ENCODE data around the gene TCERG1L. TPM values are rescaled to one million over a fixed set of nuclear protein-coding genes. Genes with fewer than 3 reads are reported as not detected.
A peak's percentile ranks its signal among the peaks of the same experiment; 100 is the strongest.

Gene TCERG1L
- total RNA-seq, 1 donor from 2014 or later: 3.5 TPM

GRCh38 chr10:131310142-131310541, 1.4 kb downstream of the TCERG1L start:
- Mint-ChIP-seq H3K9me3 (ENCODE audit: unreplicated experiment) (peaks cover 2% of the 10 kb centered on the region), H3K27me3 (ENCODE audit: low read depth, unreplicated experiment) (no peaks in the 10 kb centered on the region), H3K4me3 (ENCODE audit: unreplicated experiment) (peak overlapping the region; percentile 74), H3K36me3 (ENCODE audit: low read depth, unreplicated experiment) (no peaks in the 10 kb centered on the region), H3K4me1 (ENCODE audit: low read depth, unreplicated experiment) (no peaks in the 10 kb centered on the region), H3K27ac (ENCODE audit: unreplicated experiment) (no peak overlapping the region)
- H3K79me2 ChIP-seq (ENCODE audit: insufficient read depth, low read length): no peaks in the 10 kb centered on the region
- H3K9ac ChIP-seq (ENCODE audit: low read length): no peak overlapping the region
- no peak overlapping the region for H2AFZ ChIP-seq (ENCODE audit: low read depth, low read length)
- H4K20me1 ChIP-seq (ENCODE audit: insufficient read depth, low read length): no peaks in the 10 kb centered on the region
- no peak overlapping the region for H3K4me2 ChIP-seq (ENCODE audit: low read length)
- no peak for DNase-seq (ENCODE audit: low read depth)
- H3K36me3 ChIP-seq (ENCODE audit: insufficient read depth, low read length): no peaks in the 10 kb centered on the region
- H3K27me3 ChIP-seq (ENCODE audit: insufficient read depth, low read length): peaks cover 8% of the 10 kb centered on the region
- no peak for TF ChIP-seq EZH2 (IDR thresholded peaks at IDR 0.05; ENCODE audit: insufficient read depth, low read length)
- TF ChIP-seq, protein P1, sequence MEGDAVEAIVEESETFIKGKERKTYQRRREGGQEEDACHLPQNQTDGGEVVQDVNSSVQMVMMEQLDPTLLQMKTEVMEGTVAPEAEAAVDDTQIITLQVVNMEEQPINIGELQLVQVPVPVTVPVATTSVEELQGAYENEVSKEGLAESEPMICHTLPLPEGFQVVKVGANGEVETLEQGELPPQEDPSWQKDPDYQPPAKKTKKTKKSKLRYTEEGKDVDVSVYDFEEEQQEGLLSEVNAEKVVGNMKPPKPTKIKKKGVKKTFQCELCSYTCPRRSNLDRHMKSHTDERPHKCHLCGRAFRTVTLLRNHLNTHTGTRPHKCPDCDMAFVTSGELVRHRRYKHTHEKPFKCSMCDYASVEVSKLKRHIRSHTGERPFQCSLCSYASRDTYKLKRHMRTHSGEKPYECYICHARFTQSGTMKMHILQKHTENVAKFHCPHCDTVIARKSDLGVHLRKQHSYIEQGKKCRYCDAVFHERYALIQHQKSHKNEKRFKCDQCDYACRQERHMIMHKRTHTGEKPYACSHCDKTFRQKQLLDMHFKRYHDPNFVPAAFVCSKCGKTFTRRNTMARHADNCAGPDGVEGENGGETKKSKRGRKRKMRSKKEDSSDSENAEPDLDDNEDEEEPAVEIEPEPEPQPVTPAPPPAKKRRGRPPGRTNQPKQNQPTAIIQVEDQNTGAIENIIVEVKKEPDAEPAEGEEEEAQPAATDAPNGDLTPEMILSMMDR (IDR thresholded peaks at IDR 0.05; ENCODE audit: insufficient read depth, low read depth, low read length): peak; percentile 28
- H3K27ac ChIP-seq (ENCODE audit: low read depth, low read length): no peak overlapping the region
- H3K9me3 ChIP-seq (ENCODE audit: insufficient read depth, low read depth, low read length): no peaks in the 10 kb centered on the region
- H3K4me1 ChIP-seq (ENCODE audit: insufficient read depth, low read length): no peaks in the 10 kb centered on the region
- no peak for FAIRE-seq
- H3K4me3 ChIP-seq (ENCODE audit: insufficient read depth, low read depth, low read length): no peak overlapping the region

- DNase-seq (ENCODE audit: low read depth) (no peak), FAIRE-seq (no peak)
- H3K36me3 Mint-ChIP-seq (ENCODE audit: low read depth, unreplicated experiment): no peaks in the 10 kb centered on the region
- Histone ChIP-seq H3K9ac (ENCODE audit: low read length) (no peak overlapping the region), H3K27ac (ENCODE audit: low read depth, low read length) (no peak overlapping the region), H3K27me3 (ENCODE audit: insufficient read depth, low read length) (no peaks in the 10 kb centered on the region), H3K36me3 (ENCODE audit: insufficient read depth, low read length) (no peaks in the 10 kb centered on the region), H3K4me3 (ENCODE audit: insufficient read depth, low read depth, low read length) (no peak overlapping the region), H3K79me2 (ENCODE audit: insufficient read depth, low read length) (no peaks in the 10 kb centered on the region), H2AFZ (ENCODE audit: low read depth, low read length) (no peak overlapping the region), H4K20me1 (ENCODE audit: insufficient read depth, low read length) (no peaks in the 10 kb centered on the region), H3K9me3 (ENCODE audit: insufficient read depth, low read depth, low read length) (peaks cover 2% of the 10 kb centered on the region), H3K4me1 (ENCODE audit: insufficient read depth, low read length) (no peaks in the 10 kb centered on the region), H3K4me2 (ENCODE audit: low read length) (no peak overlapping the region)
- no peaks in the 10 kb centered on the region for H3K27me3 Mint-ChIP-seq (ENCODE audit: low read depth, unreplicated experiment)
- H3K27ac Mint-ChIP-seq (ENCODE audit: unreplicated experiment): no peak overlapping the region
- H3K4me1 Mint-ChIP-seq (ENCODE audit: low read depth, unreplicated experiment): no peaks in the 10 kb centered on the region
- H3K9me3 Mint-ChIP-seq (ENCODE audit: unreplicated experiment): peaks cover 13% of the 10 kb centered on the region
- TF ChIP-seq EZH2 (IDR thresholded peaks at IDR 0.05; ENCODE audit: insufficient read depth, low read length): no peak
- TF ChIP-seq, protein P1 (IDR thresholded peaks at IDR 0.05; ENCODE audit: insufficient read depth, low read depth, low read length): no peak
- H3K4me3 Mint-ChIP-seq (ENCODE audit: unreplicated experiment): no peak overlapping the region
These were observed 11.0 kb downstream of the TCERG1L start for GRCh38 chr10:131300508-131300907.

DNA sequence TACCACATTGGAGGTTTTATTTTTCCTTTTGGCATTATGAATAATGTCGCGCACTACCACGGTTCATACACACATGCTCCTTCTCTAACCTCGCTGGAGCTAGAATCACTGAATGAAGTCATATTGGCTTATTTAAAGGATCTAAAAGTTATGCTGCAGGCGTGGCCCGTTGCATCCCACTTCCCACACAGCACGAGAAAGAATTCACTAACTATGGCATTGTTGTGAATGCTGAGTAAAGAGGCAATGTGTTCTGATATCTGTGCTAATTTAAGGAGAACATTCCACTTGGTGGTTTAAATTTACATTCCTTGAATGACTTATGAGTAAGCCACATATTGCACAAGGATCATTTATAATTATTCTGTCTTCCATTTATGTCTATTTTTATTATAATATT, 20.7 kb downstream of the TCERG1L start:
- H3K36me3 ChIP-seq (ENCODE audit: insufficient read depth, low read length): no peaks in the 10 kb centered on the region
- H2AFZ ChIP-seq (ENCODE audit: low read depth, low read length): no peak overlapping the region
- H3K4me2 ChIP-seq (ENCODE audit: low read length): no peak overlapping the region
- H3K4me1 ChIP-seq (ENCODE audit: insufficient read depth, low read length): no peaks in the 10 kb centered on the region
- H3K4me1 Mint-ChIP-seq (ENCODE audit: low read depth, unreplicated experiment): no peaks in the 10 kb centered on the region
- H3K9ac ChIP-seq (ENCODE audit: low read length): no peak overlapping the region
- no peaks in the 10 kb centered on the region for H4K20me1 ChIP-seq (ENCODE audit: insufficient read depth, low read length)
- no peaks in the 10 kb centered on the region for H3K27me3 Mint-ChIP-seq (ENCODE audit: low read depth, unreplicated experiment)
- no peak overlapping the region for H3K4me3 ChIP-seq (ENCODE audit: insufficient read depth, low read depth, low read length)
- no peaks in the 10 kb centered on the region for H3K79me2 ChIP-seq (ENCODE audit: insufficient read depth, low read length)
- no peak overlapping the region for H3K27ac ChIP-seq (ENCODE audit: low read depth, low read length)
- TF ChIP-seq, protein P1 (IDR thresholded peaks at IDR 0.05; ENCODE audit: insufficient read depth, low read depth, low read length): no peak
- no peak for TF ChIP-seq EZH2 (IDR thresholded peaks at IDR 0.05; ENCODE audit: insufficient read depth, low read length)
- H3K9me3 ChIP-seq (ENCODE audit: insufficient read depth, low read depth, low read length): no peaks in the 10 kb centered on the region
- FAIRE-seq (no peak), DNase-seq (ENCODE audit: low read depth) (no peak)
- no peak overlapping the region for H3K27ac Mint-ChIP-seq (ENCODE audit: unreplicated experiment)
- H3K4me3 Mint-ChIP-seq (ENCODE audit: unreplicated experiment): no peak overlapping the region
- H3K27me3 ChIP-seq (ENCODE audit: insufficient read depth, low read length): no peaks in the 10 kb centered on the region
- no peaks in the 10 kb centered on the region for H3K36me3 Mint-ChIP-seq (ENCODE audit: low read depth, unreplicated experiment)
- no peaks in the 10 kb centered on the region for H3K9me3 Mint-ChIP-seq (ENCODE audit: unreplicated experiment)
